Activated CD4-positive, alpha-beta memory T cell treated with anti-CD3 and anti-CD28 coated beads, Interleukin-2, amount 10 ng/mL, durations not matched to agents 7 days and 5 days (primary cell): ENCODE data around the gene DGLUCY. TPM values are rescaled to one million over a fixed set of nuclear protein-coding genes. Genes with fewer than 3 reads are reported as not detected.
A peak's percentile ranks its signal among the peaks of the same experiment; 100 is the strongest.
"Not testable (repeated sequence)": the region's sequence is repeated elsewhere in the genome, so short reads cannot be mapped to it uniquely, and the experiment has no call there.

ENCODE experiments used
- CTCF ChIA-PET: fragments of 350-600 bp; sonication (Branson Sonifier 250); formaldehyde crosslinking; loops from one replicate; lab custom pipeline; 2021; ENCODE audit warnings: antibody characterized with exemption, inconsistent platforms; lab: Charles Lee
- POLR2A ChIA-PET: fragments of 350-600 bp; sonication (Branson Sonifier 250); formaldehyde crosslinking; loops from one replicate; lab custom pipeline; 2021; ENCODE audit warnings: antibody characterized with exemption; lab: Charles Lee
- DNase-seq: peaks from one replicate; pipeline ENCODE4 v3.0.0-alpha.2; 2020
- H3K27ac Mint-ChIP-seq: one replicate; pipeline ENCODE4 v1.8.0; 2021; ENCODE audit warnings: mild to moderate bottlenecking, mixed read lengths
- H3K27me3 Mint-ChIP-seq: one replicate; pipeline ENCODE4 v1.8.0; 2021; ENCODE audit warnings: mixed read lengths
- H3K36me3 Mint-ChIP-seq: one replicate; pipeline ENCODE4 v1.8.0; 2021; ENCODE audit warnings: low read depth, mixed read lengths
- H3K4me1 Mint-ChIP-seq: one replicate; pipeline ENCODE4 v1.8.0; 2021; ENCODE audit warnings: mixed read lengths
- H3K4me3 Mint-ChIP-seq: one replicate; pipeline ENCODE4 v1.8.0; 2021; ENCODE audit warnings: mild to moderate bottlenecking, mixed read lengths
- H3K9me3 Mint-ChIP-seq: one replicate; pipeline ENCODE4 v1.8.0; 2021; ENCODE audit warnings: mixed read lengths
- total RNA-seq, 2 experiments: library from RNA; stranded (reverse); gene quantifications; one replicate each; pipeline ENCODE4 v1.2.3, GENCODE V29; 2021

Gene DGLUCY
- total RNA-seq, 2 experiments from 2014 or later = 112 to 115 TPM

DNA sequence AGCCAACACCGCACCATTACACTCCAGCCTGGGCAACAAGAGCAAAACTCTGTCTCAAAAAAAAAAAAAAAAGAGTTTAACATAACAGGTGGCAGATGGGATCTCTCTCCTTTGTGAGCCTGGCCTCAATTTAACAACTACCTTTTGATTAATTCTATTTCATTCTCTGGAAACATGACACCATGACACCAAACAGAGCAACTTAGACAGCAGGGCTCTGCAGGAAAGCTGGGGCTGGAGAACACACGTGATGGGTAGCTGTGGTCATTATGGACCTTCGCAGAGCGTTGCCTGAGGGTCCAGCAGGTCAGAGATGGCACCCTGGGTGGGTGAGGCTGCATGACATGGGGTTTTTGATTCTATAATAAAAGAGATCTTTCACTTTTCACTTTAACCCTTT is 1.7 kb upstream of the DGLUCY start:
- H3K27ac Mint-ChIP-seq = peak overlapping the region; percentile 96
- POLR2A ChIA-PET = interaction anchor here (8.6 kb wide), 1 partner anchor 49 kb away, joined by 488 read pairs; the partner anchor contains the start of gene RPS6KA5
- H3K4me1 Mint-ChIP-seq = peaks cover 66% of the 10 kb centered on the region
- peak overlapping the region; percentile 94 for H3K4me3 Mint-ChIP-seq
- CTCF ChIA-PET = interaction anchor here (0.7 kb wide), 1 partner anchor 106 kb away, joined by 3 read pairs; no protein-coding TSS in a partner anchor
- peaks cover 47% of the 10 kb centered on the region for H3K36me3 Mint-ChIP-seq
- no peaks in the 10 kb centered on the region for H3K27me3 Mint-ChIP-seq
- DNase-seq = no peak
- no peaks in the 10 kb centered on the region for H3K9me3 Mint-ChIP-seq

DNA sequence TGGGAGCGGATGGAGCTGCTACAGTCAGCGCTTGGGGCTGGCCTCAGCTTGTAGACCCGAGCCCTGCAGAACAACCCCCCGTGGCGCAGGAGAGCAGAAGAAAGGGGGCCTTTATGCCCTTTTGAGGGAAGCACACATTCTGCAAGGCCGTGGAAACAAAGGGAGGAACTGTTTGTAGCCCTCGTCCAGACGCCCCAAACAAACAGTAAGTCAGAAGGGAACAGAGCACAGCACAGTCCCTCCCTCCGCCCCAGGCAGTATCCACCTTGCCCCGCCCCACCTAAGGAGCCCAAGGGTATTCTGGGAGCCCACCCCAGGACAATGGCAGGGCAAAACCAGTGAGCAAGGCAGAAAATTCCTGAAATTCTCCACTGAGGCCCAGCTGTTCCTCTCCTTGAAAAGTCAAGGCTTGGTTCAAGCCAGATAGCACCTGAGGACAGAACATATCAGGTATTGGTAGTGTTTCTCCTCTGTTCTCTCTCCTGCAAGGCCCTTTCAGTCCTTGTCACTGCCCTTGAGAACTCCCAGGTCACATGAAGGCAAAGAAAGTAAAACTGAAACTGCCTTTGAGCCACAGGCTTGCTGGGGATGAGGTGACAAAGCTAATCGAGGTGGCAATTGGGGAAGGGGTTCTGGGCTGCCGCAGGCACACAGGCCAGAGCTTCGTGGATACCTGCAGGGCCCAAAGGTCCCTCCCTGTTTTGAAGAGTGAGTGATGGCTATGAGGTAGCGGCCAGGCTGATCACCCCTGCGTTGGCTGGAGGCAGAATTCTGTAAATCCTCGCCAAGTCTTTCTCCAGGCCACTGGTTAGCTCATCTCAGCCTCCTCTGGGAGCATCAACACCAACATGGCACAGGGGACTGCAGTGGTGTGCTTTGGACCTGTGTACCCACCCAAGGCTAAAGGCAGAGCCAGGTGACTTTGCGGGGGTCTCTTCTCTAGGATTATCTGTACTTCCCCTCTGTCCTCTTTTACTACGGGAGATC is 499 bp downstream of the DGLUCY start:
- H3K9me3 Mint-ChIP-seq = peaks cover 5% of the 10 kb centered on the region

DNA sequence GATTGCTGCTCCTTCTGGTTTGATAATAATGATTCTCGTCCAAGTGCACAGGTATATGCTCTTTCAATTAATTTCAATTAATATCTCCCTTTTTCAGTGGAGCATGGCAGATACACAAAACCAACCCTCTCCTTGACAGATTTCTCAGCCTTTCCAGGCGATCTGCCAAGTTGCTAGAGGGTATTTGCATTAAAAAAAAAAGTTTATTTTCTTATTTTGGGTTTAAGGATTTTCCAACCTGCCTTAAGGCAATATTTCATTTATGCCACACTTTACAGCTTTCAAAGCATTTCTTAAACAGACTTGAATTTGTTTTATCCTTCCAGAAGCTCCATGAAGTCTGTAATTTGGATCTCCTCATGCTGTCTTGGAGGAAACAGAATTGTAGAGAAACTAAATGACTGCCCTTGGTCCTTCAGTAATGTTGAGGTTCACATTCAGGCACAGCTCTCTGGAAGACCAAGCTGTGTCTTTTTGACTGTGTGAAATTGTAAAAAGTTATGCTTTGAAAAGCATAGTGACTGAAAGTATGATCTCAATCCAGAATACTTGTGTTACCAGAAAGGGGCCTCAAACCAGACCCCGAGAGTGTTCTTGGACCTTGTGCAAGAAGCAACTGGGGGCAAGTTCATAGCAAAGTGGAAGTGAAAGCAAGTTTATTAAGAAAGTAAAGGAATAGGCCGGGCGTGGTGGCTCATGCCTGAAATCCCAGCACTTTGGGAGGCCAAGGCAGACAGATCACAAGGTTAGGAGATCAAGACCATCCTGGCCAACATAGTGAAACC is 2.3 kb downstream of the DGLUCY start:
- peaks cover 67% of the 10 kb centered on the region for H3K4me1 Mint-ChIP-seq
- POLR2A ChIA-PET = interaction anchor here (0.6 to 8.6 kb wide), 32 partner anchors 9 to 938 kb away, joined by 3 to 488 read pairs (median 5); partner anchors contain the start of genes CCDC88C, GPR68 and RPS6KA5
- peaks cover 5% of the 10 kb centered on the region for H3K9me3 Mint-ChIP-seq
- H3K36me3 Mint-ChIP-seq = peaks cover 70% of the 10 kb centered on the region
- peak overlapping the region; percentile 96 for H3K27ac Mint-ChIP-seq
- DNase-seq = no peak
- H3K4me3 Mint-ChIP-seq = peak overlapping the region; percentile 94
- CTCF ChIA-PET = interaction anchor here (1.5 to 5.8 kb wide), 8 partner anchors 9 to 358 kb away, joined by 3 to 50 read pairs (median 14); partner anchors contain the start of genes GPR68 and RPS6KA5
- no peaks in the 10 kb centered on the region for H3K27me3 Mint-ChIP-seq

More for the DNA sequence above, 499 bp downstream of the DGLUCY start:
- Mint-ChIP-seq H3K27ac (peak overlapping the region; percentile 96), H3K4me3 (peak overlapping the region; percentile 94), H3K36me3 (peaks cover 55% of the 10 kb centered on the region), H3K4me1 (peaks cover 65% of the 10 kb centered on the region), H3K27me3 (no peaks in the 10 kb centered on the region)
- POLR2A ChIA-PET = interaction anchor here (0.6 to 8.6 kb wide), 60 partner anchors 9 to 1158 kb away, joined by 3 to 488 read pairs (median 4); partner anchors contain the start of genes CCDC88C, CPSF2, GPR68 and NDUFB1
- peak; percentile 83 for DNase-seq
- CTCF ChIA-PET = interaction anchor here (0.6 to 5.8 kb wide), 29 partner anchors 8 to 293 kb away, joined by 3 to 50 read pairs (median 4); partner anchors contain the start of genes GPR68 and RPS6KA5

DNA sequence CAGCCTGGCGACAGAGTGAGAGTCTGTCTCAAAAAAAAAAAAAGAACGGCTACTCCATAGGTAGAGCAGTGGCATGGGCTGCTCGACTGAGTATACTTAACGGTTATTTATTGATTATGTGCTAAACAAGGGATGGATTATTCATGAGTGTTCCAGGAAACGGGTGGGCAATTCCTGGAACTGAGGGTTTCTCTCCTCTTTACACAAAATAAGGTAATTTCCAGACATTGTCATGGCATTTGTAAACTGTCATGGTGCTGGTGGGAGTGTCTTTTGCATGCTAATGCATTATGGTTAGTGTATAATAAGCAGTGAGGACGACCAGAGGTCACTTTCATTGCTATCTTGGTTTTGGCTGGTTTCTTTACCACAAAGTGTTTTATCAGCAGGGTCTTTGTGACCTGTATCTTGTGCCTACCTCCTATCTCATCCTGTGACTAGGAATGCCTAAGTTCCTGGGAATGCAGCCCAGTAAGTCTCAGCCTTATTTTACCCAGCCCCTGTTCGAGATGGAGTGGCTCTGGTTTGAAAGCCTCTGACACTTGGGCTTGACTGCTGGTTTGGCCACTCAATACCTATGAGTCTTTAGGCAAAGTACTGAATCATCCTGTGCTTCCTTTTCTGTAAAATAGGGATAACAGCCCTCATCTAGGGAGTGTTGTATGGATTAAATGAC is 3.2 kb downstream of the DGLUCY start:
- peaks cover 66% of the 10 kb centered on the region for H3K4me1 Mint-ChIP-seq

DNA sequence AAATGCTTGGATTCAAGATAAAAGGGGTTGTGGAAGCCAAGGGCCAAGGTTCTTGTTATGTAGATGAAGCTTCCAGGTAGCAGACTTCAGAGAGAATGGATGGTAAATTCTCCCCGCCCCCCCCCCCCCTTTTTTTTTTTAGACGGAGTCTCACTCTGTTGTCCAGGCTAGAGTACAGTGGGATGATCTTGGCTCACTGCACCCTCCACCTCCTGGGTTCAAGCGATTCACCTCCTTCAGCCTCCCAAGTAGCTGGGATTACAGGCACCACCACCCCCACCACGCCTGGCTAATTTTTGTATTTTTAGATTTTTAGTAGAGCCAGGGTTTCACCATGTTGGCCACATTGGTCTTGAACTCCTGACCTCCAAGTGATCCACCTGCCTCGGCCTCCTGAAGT is 4.1 kb downstream of the DGLUCY start:
- H3K9me3 Mint-ChIP-seq = peaks cover 5% of the 10 kb centered on the region
- ChIA-PET CTCF (interaction anchor here (0.8 to 5.8 kb wide), 5 partner anchors 21 to 351 kb away, joined by 3 to 37 read pairs (median 3); partner anchors contain the start of gene RPS6KA5), POLR2A (interaction anchor here (0.6 to 8.6 kb wide), 3 partner anchors 9 to 55 kb away, joined by 3 to 488 read pairs (median 6); partner anchors contain the start of gene RPS6KA5)
- no peak overlapping the region for H3K4me3 Mint-ChIP-seq
- peaks cover 62% of the 10 kb centered on the region for H3K4me1 Mint-ChIP-seq
- peak overlapping the region; percentile 96 for H3K27ac Mint-ChIP-seq
- H3K36me3 Mint-ChIP-seq = peaks cover 77% of the 10 kb centered on the region
- H3K27me3 Mint-ChIP-seq = no peaks in the 10 kb centered on the region
- no peak for DNase-seq

More for the DNA sequence above, 3.2 kb downstream of the DGLUCY start:
- Mint-ChIP-seq H3K4me3 (peak overlapping the region; percentile 94), H3K27me3 (no peaks in the 10 kb centered on the region), H3K27ac (peak overlapping the region; percentile 96), H3K9me3 (peaks cover 5% of the 10 kb centered on the region), H3K36me3 (peaks cover 75% of the 10 kb centered on the region)
- ChIA-PET CTCF (interaction anchor here (1.0 to 5.8 kb wide), 6 partner anchors 22 to 215 kb away, joined by 3 to 50 read pairs (median 27); partner anchors contain the start of gene RPS6KA5), POLR2A (interaction anchor here (0.6 to 8.6 kb wide), 6 partner anchors 29 to 937 kb away, joined by 3 to 488 read pairs (median 50); partner anchors contain the start of genes GPR68 and RPS6KA5)
- DNase-seq = peak; percentile 48

DNA sequence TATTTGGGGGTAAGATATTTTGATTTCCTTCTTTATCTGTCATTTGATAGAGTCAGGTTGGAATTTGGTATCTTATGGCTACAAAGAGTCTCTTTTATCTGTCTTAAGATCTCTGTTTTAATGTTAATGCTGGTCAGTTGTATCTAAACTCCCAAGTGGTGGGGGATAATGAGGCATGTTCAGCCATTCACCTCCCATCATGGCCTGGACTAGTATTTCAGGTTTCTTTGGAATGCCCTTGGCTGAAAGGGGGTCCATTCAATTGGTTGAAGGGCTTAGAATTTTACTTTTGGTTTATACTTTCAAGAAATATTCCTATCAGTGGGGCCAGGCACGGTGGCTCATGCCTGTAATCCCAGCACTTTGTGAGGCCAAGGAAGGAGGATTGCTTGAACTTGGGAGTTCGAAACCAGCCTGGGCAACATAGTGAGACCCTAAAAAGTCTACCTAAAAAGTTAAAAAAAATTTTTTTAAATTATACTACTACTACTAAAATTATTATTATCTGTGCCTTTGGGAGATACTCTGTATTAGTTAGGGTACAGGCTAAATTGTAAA is 4.7 kb downstream of the DGLUCY start:
- H3K4me3 Mint-ChIP-seq = no peak overlapping the region
- H3K36me3 Mint-ChIP-seq = peaks cover 79% of the 10 kb centered on the region
- DNase-seq = no peak
- POLR2A ChIA-PET = interaction anchor here (1.0 to 8.6 kb wide), 2 partner anchors 9 to 56 kb away, joined by 6 to 488 read pairs; partner anchors contain the start of gene RPS6KA5
- peak overlapping the region; percentile 44 for H3K27ac Mint-ChIP-seq
- peaks cover 5% of the 10 kb centered on the region for H3K9me3 Mint-ChIP-seq
- peaks cover 62% of the 10 kb centered on the region for H3K4me1 Mint-ChIP-seq
- no peaks in the 10 kb centered on the region for H3K27me3 Mint-ChIP-seq
- CTCF ChIA-PET = interaction anchor here (0.8 to 1.8 kb wide), 3 partner anchors 58 to 216 kb away, joined by 3 to 5 read pairs (median 4); partner anchors contain the start of gene RPS6KA5

DNA sequence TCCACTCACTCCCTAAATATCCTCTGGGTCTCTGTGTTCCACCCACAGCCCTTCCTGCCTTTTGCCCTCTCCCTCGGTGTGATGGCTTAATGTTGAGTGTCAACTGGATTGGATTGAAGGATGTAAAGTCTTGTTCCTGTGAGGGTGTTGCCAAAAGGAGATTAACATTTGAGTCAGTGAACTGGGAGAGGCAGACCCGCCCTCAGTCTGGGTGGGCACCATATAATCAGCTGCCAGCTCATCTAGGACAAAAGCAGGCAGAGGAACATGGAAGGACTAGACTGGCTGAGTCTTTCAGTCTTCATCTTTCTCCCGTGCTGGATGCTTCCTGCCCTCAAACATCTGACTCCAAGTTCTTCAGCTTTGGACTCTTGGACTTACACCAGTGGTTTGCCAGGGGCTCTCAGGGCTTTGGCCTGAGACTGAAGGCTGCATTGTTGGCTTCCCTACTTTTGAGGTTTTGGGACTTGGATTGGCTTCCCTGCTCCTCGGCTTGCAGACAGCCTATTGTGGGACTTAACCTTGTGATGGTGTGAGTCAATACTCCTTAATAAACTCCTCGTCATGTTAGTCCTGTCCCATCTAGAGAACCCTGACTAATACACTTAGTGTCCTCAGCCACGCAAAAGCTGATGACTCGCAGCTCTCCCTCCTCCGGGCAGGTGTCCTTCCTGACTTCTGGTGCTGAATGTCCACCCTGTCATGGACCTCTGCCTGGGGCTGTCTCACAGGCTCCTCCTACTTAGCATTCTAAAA is 5.9 kb downstream of the DGLUCY start:
- ChIA-PET POLR2A (interaction anchor here (0.7 to 8.6 kb wide), 4 partner anchors 14 to 271 kb away, joined by 3 to 488 read pairs (median 4); partner anchors contain the start of gene RPS6KA5), CTCF (interaction anchor here (1.2 to 1.8 kb wide), 2 partner anchors 59 to 217 kb away, joined by 4 to 5 read pairs; partner anchors contain the start of gene RPS6KA5)
- Mint-ChIP-seq H3K4me3 (no peak overlapping the region), H3K27me3 (no peaks in the 10 kb centered on the region), H3K27ac (no peak overlapping the region), H3K4me1 (peaks cover 67% of the 10 kb centered on the region), H3K9me3 (peaks cover 7% of the 10 kb centered on the region), H3K36me3 (peaks cover 84% of the 10 kb centered on the region)
- DNase-seq = no peak

DNA sequence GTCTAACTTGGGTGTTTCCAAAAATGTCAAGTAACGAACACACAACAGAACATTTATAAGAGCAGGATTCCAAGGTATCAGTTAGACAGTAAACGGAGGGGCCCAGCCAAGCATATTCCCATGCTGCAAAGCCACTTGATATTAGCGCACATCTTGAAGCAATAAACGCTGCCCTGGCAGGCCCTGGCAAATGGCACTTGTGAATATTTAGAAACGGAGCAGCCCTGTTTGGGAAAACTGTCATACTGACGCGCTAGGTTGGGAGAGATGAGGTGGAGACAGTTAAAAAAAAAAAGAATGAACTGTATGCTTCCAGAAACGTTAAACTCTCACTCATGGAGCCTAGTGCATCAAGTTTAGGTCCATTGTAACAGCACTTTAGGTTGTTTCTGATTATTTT is 9.3 kb downstream of the DGLUCY start:
- ChIA-PET POLR2A (interaction anchor here (9.5 kb wide), 1 partner anchor 9 kb away, joined by 43 read pairs; the partner anchor contains the start of gene DGLUCY), CTCF (interaction anchor here (0.6 kb wide), 1 partner anchor 296 kb away, joined by 9 read pairs; no protein-coding TSS in a partner anchor)
- Mint-ChIP-seq H3K27me3 (no peaks in the 10 kb centered on the region), H3K9me3 (peaks cover 9% of the 10 kb centered on the region), H3K4me1 (peaks cover 63% of the 10 kb centered on the region), H3K27ac (no peak overlapping the region), H3K4me3 (no peak overlapping the region), H3K36me3 (peaks cover 86% of the 10 kb centered on the region)
- DNase-seq = no peak

DNA sequence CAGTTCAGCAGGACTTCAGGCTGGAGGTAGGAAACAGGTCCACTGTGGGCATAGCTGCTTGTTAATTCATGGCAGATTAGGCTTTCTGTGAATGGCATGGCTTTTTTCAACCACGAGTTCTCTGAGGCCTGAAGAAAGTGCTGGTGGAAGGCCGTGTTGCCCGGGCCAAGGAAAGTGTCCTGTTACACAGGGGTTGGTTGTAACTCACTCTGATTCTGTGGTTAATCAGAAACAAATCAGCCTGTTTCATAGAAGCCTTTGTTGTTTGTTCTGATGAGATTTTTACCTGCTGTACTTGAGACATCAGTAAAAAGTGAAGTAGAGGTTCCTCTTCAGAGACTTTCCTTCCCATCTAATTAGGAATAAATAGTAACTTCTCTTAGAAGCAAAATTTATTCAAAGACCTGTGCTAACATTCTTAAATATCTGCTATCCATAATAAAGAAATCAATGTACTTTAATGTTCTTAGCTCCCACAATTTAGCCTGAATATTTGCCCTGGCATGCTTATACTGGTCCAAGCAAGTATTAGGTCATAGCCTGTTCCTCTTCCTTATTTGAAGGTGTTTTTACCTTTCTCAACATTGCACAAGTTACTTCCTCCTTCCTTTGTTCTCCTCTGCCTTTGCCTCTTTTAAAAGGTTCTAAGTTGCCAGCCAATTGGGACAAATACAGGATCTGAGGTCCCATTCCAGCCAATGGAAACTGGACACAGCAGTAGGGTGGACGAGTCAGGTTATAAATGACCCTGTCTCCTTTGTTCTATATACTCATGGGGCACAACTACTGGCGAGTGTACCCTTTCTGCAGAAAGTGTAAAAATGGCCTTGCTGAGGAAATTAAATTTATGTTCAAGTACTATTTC is 10.8 kb downstream of the DGLUCY start:
- CTCF ChIA-PET = not testable (repeated sequence)
- H3K4me1 Mint-ChIP-seq = peaks cover 56% of the 10 kb centered on the region
- POLR2A ChIA-PET = interaction anchor here (9.5 kb wide), 1 partner anchor 10 kb away, joined by 43 read pairs; the partner anchor contains the start of gene DGLUCY

DNA sequence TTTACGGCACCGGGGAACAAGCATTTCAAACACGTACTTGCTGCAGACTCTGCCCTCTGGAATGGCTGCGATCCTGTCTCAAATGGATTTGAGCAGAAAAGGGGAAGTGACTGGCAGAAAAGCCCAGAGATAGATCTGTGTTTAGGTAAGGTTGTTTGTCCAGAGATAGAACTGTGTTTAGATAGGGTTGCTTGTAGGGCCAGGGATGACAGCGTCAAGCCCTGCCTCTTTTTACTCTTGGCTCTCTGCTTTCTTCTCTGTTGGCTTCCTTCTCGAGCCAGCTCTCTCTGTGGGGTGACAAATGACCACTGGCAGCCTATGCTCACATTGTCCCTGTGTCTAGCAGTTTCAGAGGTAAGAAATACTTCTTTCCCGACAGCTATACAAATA is 11.4 kb downstream of the DGLUCY start:
- CTCF ChIA-PET = no interaction called here
- Mint-ChIP-seq H3K9me3 (peaks cover 4% of the 10 kb centered on the region), H3K27ac (peak overlapping the region; percentile 41), H3K27me3 (no peaks in the 10 kb centered on the region), H3K4me1 (peaks cover 50% of the 10 kb centered on the region), H3K4me3 (no peak overlapping the region), H3K36me3 (peaks cover 80% of the 10 kb centered on the region)
- POLR2A ChIA-PET = interaction anchor here (9.5 kb wide), 1 partner anchor 11 kb away, joined by 43 read pairs; the partner anchor contains the start of gene DGLUCY
- no peak for DNase-seq

More for the DNA sequence above, 10.8 kb downstream of the DGLUCY start:
- H3K4me3 Mint-ChIP-seq, H3K9me3 Mint-ChIP-seq, DNase-seq, H3K27me3 Mint-ChIP-seq: not testable (repeated sequence)
- H3K27ac Mint-ChIP-seq = peak overlapping the region; percentile 18
- H3K36me3 Mint-ChIP-seq = peaks cover 80% of the 10 kb centered on the region
